GM18861 (cell line): Measurements from ENCODE around the gene USP6NL.
A peak's percentile ranks its signal among the peaks of the same experiment; 100 is the strongest.

Experiments
- ATAC-seq: cut with Tn5 transposase; IDR thresholded peaks from one replicate; pipeline ENCODE4 v1.9.1; 2021; ENCODE audit not compliant: unreplicated experiment

The USP6NL gene

GRCh38 chr10:11429439-11430052 lies 181.9 kb downstream of the USP6NL start:
- no peak for ATAC-seq

GRCh38 chr10:11425676-11426075 lies 185.8 kb downstream of the USP6NL start:
- ATAC-seq: no peak

GRCh38 chr10:11425296-11425610 lies 186.2 kb downstream of the USP6NL start:
- no peak for ATAC-seq

GRCh38 chr10:11424456-11425295 lies 186.8 kb downstream of the USP6NL start:
- peak; percentile 46 for ATAC-seq

- ATAC-seq: no peak
Measured at GRCh38 chr10:11416974-11417373, 194.5 kb downstream of the USP6NL start.

GRCh38 chr10:11415095-11415494 lies 196.4 kb downstream of the USP6NL start:
- ATAC-seq: no peak

GRCh38 chr10:11414314-11415038 lies 197.0 kb downstream of the USP6NL start:
- no peak for ATAC-seq

GRCh38 chr10:11411926-11412545 lies 199.4 kb downstream of the USP6NL start:
- no peak for ATAC-seq

- no peak for ATAC-seq
Measured at GRCh38 chr10:11409357-11409756, 202.1 kb downstream of the USP6NL start.

GRCh38 chr10:11407939-11408338 lies 203.5 kb downstream of the USP6NL start:
- no peak for ATAC-seq

GRCh38 chr10:11406746-11407145 lies 204.7 kb downstream of the USP6NL start:
- no peak for ATAC-seq

GRCh38 chr10:11404901-11405300 lies 206.5 kb downstream of the USP6NL start:
- no peak for ATAC-seq
